MM.1S (cell line): ENCODE data around the gene LRRK1.

Experiments used
- DNase-seq: peaks from one replicate; pipeline ENCODE4 v3.0.0-alpha.2; 2015
- H2AFZ ChIP-seq: fragments of 300-600 bp; sonication (generic); 2 replicates; pipeline ENCODE4 v1.6.0; 2016; ENCODE audit warnings: antibody characterized with exemption, low read length
- H3F3A ChIP-seq: fragments of 300-600 bp; sonication (generic); 2 replicates; pipeline ENCODE4 v1.6.1; 2016; ENCODE audit warnings: mild to moderate bottlenecking, antibody characterized with exemption, low read length, moderate library complexity, mixed read lengths; ENCODE audit not compliant: insufficient read depth
- H3K27ac ChIP-seq: fragments of 300-600 bp; sonication (generic); 2 replicates; pipeline ENCODE4 v1.5.1; 2016; ENCODE audit warnings: mild to moderate bottlenecking, low read length
- H3K27me3 ChIP-seq: fragments of 300-600 bp; sonication (generic); replicated peaks from 2 replicates; pipeline ENCODE4 v1.6.0; 2016; ENCODE audit warnings: low read length; ENCODE audit not compliant: insufficient read depth
- H3K36me3 ChIP-seq: fragments of 300-600 bp; sonication (generic); replicated peaks from 2 replicates; pipeline ENCODE4 v1.6.1; 2016; ENCODE audit warnings: mild to moderate bottlenecking, low read length, mixed read lengths; ENCODE audit not compliant: insufficient read depth
- H3K4me1 ChIP-seq: fragments of 300-600 bp; sonication (generic); 2 replicates; pipeline ENCODE4 v1.6.1; 2016; ENCODE audit warnings: low read length, mixed read lengths
- H3K4me2 ChIP-seq: fragments of 300-600 bp; sonication (generic); 2 replicates; pipeline ENCODE4 v1.6.0; 2016; ENCODE audit warnings: low read depth, low read length
- H3K4me3 ChIP-seq: fragments of 300-600 bp; sonication (generic); 2 replicates; pipeline ENCODE4 v1.5.1; 2016; ENCODE audit warnings: low read length, mixed read lengths
- H3K79me2 ChIP-seq: fragments of 300-600 bp; sonication (generic); 2 replicates; pipeline ENCODE4 v1.6.1; 2016; ENCODE audit warnings: mixed run types, low read length, mixed read lengths
- H3K9ac ChIP-seq: fragments of 300-600 bp; sonication (generic); 2 replicates; pipeline ENCODE4 v1.6.1; 2016; ENCODE audit warnings: low read length, mixed read lengths
- H3K9me2 ChIP-seq: fragments of 300-600 bp; sonication (generic); replicated peaks from 2 replicates; pipeline ENCODE4 v1.6.1; 2016; ENCODE audit warnings: mild to moderate bottlenecking, low read length, mixed read lengths; ENCODE audit not compliant: insufficient read depth
- H3K9me3 ChIP-seq: fragments of 300-600 bp; sonication (generic); replicated peaks from 2 replicates; pipeline ENCODE4 v1.6.1; 2016; ENCODE audit warnings: mild to moderate bottlenecking, low read length, mixed read lengths; ENCODE audit not compliant: insufficient read depth
- H4K20me1 ChIP-seq: fragments of 300-600 bp; sonication (generic); 2 replicates; pipeline ENCODE4 v1.6.1; 2016; ENCODE audit warnings: mild to moderate bottlenecking, low read length, moderate library complexity, mixed read lengths; ENCODE audit not compliant: insufficient read depth
- CTCF ChIP-seq: fragments of 300-600 bp; sonication (generic); IDR thresholded peaks from 2 replicates; pipeline ENCODE4 v1.5.1; 2016; ENCODE audit warnings: antibody characterized with exemption, low read length, mixed read lengths
- EZH2 ChIP-seq: fragments of 300-600 bp; sonication (generic); optimal IDR thresholded peaks from 2 replicates; pipeline ENCODE3; 2017; ENCODE audit warnings: low read depth, mild to moderate bottlenecking, antibody characterized with exemption, low read length, mixed read lengths
- EZH2phosphoT487 ChIP-seq: fragments of 300-600 bp; sonication (generic); IDR thresholded peaks from 2 replicates; pipeline ENCODE4 v1.6.1; 2018; ENCODE audit warnings: antibody characterized with exemption, low read length

LRRK1 gene

GRCh38 chr15:101035611-101036010 is 116.5 kb downstream of the LRRK1 start:
- H4K20me1 ChIP-seq: no peaks in the 10 kb centered on the region
- H3K4me2 ChIP-seq: no peak overlapping the region
- no peaks in the 10 kb centered on the region for H3K9me2 ChIP-seq
- no peak overlapping the region for H2AFZ ChIP-seq
- 0 out of 2 replicates have a peak, but pooled peaks cover 6% of the 10 kb centered on the region for H3K79me2 ChIP-seq
- H3K9me3 ChIP-seq: no peaks in the 10 kb centered on the region
- H3K4me3 ChIP-seq: no peak overlapping the region
- H3K36me3 ChIP-seq: no peaks in the 10 kb centered on the region
- 0 out of 2 replicates have a peak, but pooled peaks cover 7% of the 10 kb centered on the region for H3F3A ChIP-seq
- H3K9ac ChIP-seq: no peak overlapping the region
- TF ChIP-seq EZH2: no peak
- no peak for TF ChIP-seq CTCF
- no peak for TF ChIP-seq EZH2phosphoT487
- no peaks in the 10 kb centered on the region for H3K27me3 ChIP-seq
- H3K4me1 ChIP-seq: peaks cover 22% of the 10 kb centered on the region; the same call in 1 of the 2 replicates
- DNase-seq: no peak
- H3K27ac ChIP-seq: no peak overlapping the region

- Histone ChIP-seq H3K9me2 (no peaks in the 10 kb centered on the region), H3K27ac (no peak overlapping the region), H3K4me2 (no peak overlapping the region), H3K79me2 (0 out of 2 replicates have a peak, but pooled peaks cover 6% of the 10 kb centered on the region), H3K4me1 (peaks cover 22% of the 10 kb centered on the region; the same call in 1 of the 2 replicates), H3K9ac (no peak overlapping the region), H3K27me3 (no peaks in the 10 kb centered on the region), H3K9me3 (no peaks in the 10 kb centered on the region), H2AFZ (no peak overlapping the region), H3F3A (0 out of 2 replicates have a peak, but pooled peaks cover 7% of the 10 kb centered on the region), H3K36me3 (no peaks in the 10 kb centered on the region), H3K4me3 (no peak overlapping the region), H4K20me1 (no peaks in the 10 kb centered on the region)
- TF ChIP-seq EZH2 (no peak), EZH2phosphoT487 (no peak), CTCF (no peak)
- DNase-seq: no peak
Observed at GRCh38 chr15:101036189-101036588, 117.0 kb downstream of the LRRK1 start.

- no peaks in the 10 kb centered on the region for H4K20me1 ChIP-seq
- no peaks in the 10 kb centered on the region for H3K9me2 ChIP-seq
- H3K4me3 ChIP-seq: no peak overlapping the region
- DNase-seq: no peak
- no peak overlapping the region for H3K27ac ChIP-seq
- no peak overlapping the region for H2AFZ ChIP-seq
- H3K4me1 ChIP-seq: peaks cover 22% of the 10 kb centered on the region; the same call in 1 of the 2 replicates
- no peak overlapping the region for H3K4me2 ChIP-seq
- no peaks in the 10 kb centered on the region for H3K27me3 ChIP-seq
- no peaks in the 10 kb centered on the region for H3K36me3 ChIP-seq
- 0 out of 2 replicates have a peak, but pooled peaks cover 7% of the 10 kb centered on the region for H3F3A ChIP-seq
- no peaks in the 10 kb centered on the region for H3K9me3 ChIP-seq
- no peak overlapping the region for H3K9ac ChIP-seq
- 0 out of 2 replicates have a peak, but pooled peaks cover 6% of the 10 kb centered on the region for H3K79me2 ChIP-seq
- TF ChIP-seq CTCF: no peak
Observed at GRCh38 chr15:101037090-101037830, 118.1 kb downstream of the LRRK1 start.
